B cell (primary cell): ENCODE measurements around the gene MYO1E. TPM values are rescaled to one million over a fixed set of nuclear protein-coding genes. Genes with fewer than 3 reads are reported as not detected.

Source experiments
- ATAC-seq: fragments of 200-7000 bp; cut with Tn5 transposase; one replicate; pipeline ENCODE4 v1.10.0; 2021; ENCODE audit warnings: low read depth, mild to moderate bottlenecking, moderate number of reproducible peaks, moderate library complexity
- CTCF ChIA-PET: fragments of 350-600 bp; sonication (Branson Sonifier 250); formaldehyde crosslinking; loops from one replicate; lab custom pipeline; 2021; ENCODE audit warnings: antibody characterized with exemption, inconsistent platforms; lab: Charles Lee
- POLR2A ChIA-PET: fragments of 350-600 bp; sonication (Branson Sonifier 250); formaldehyde crosslinking; loops from one replicate; lab custom pipeline; 2021; ENCODE audit warnings: antibody characterized with exemption; lab: Charles Lee
- DNase-seq: peaks from one replicate; pipeline ENCODE4 v3.0.0; 2013
- H2AFZ ChIP-seq: 2 replicates; pipeline ENCODE4 v1.6.1; 2012; ENCODE audit warnings: mild to moderate bottlenecking, low read depth, low read length; ENCODE audit not compliant: insufficient read depth, poor library complexity, severe bottlenecking
- H3K27ac ChIP-seq, 2 donors: 1 replicate in 1 of 2; 2 replicates in 1 of 2; pipeline ENCODE4 v1.5.1; 2012 to 2013; ENCODE audit warnings: low read length in 2 of 2, mild to moderate bottlenecking in 2 of 2, moderate library complexity in 1 of 2
- H3K27me3 ChIP-seq, 4 experiments: fragments of 200-600 bp in 1 of 4; sonication (generic) in 1 of 4; replicated peaks in 1 of 4; 1 replicate in 2 of 4; 2 replicates in 2 of 4; pipeline versions ENCODE4 v1.6.1 to v1.7.0; 2013 to 2016; ENCODE audit warnings: low read length in 3 of 4, mild to moderate bottlenecking in 2 of 4, mixed read lengths in 1 of 4, moderate library complexity in 1 of 4; ENCODE audit not compliant: insufficient read depth in 4 of 4, control insufficient read depth in 3 of 4; ENCODE audit errors: control extremely low read depth in 1 of 4
- H3K36me3 ChIP-seq, 2 experiments: replicated peaks in 1 of 2; 1 replicate in 1 of 2; 2 replicates in 1 of 2; pipeline versions ENCODE4 v1.6.1 to v1.7.1; 2013; ENCODE audit warnings: low read length in 1 of 2; ENCODE audit not compliant: insufficient read depth in 2 of 2, control insufficient read depth in 1 of 2; ENCODE audit errors: control extremely low read depth in 1 of 2, extremely low read depth in 1 of 2
- H3K4me1 ChIP-seq, 2 donors: fragments of 200-600 bp in 1 of 2; sonication (generic) in 1 of 2; 1 replicate in 1 of 2; 2 replicates in 1 of 2; pipeline versions ENCODE4 v1.5.1 to v1.6.1; 2013 to 2017; ENCODE audit warnings: low read length in 2 of 2; ENCODE audit not compliant: control insufficient read depth in 2 of 2, insufficient read depth in 2 of 2
- H3K4me2 ChIP-seq: replicated peaks from 2 replicates; pipeline ENCODE3; 2012; ENCODE audit warnings: mild to moderate bottlenecking, low read depth, low read length; ENCODE audit not compliant: poor library complexity, severe bottlenecking
- H3K4me3 ChIP-seq, 5 experiments: fragments of 200-600 bp in 1 of 5; sonication (generic) in 1 of 5; 1 replicate in 3 of 5; 2 replicates in 2 of 5; pipeline versions ENCODE4 v1.5.1 to v1.7.0; 2011 to 2016; ENCODE audit warnings: low read length in 4 of 5, mild to moderate bottlenecking in 4 of 5, low read depth in 2 of 5, control low read depth in 1 of 5, moderate library complexity in 1 of 5; ENCODE audit not compliant: insufficient read depth in 1 of 5; ENCODE audit errors: control extremely low read depth in 1 of 5, extremely low read depth in 1 of 5
- H3K79me2 ChIP-seq: fragments of 200-600 bp; sonication (generic); one replicate; pipeline ENCODE4 v1.6.0; 2016; ENCODE audit warnings: low read length; ENCODE audit not compliant: control insufficient read depth, insufficient read depth
- H3K9ac ChIP-seq: fragments of 200-600 bp; sonication (generic); 2 replicates; pipeline ENCODE4 v1.6.1; 2017; ENCODE audit warnings: mild to moderate bottlenecking, low read length, moderate library complexity
- H3K9me3 ChIP-seq, 3 donors: one replicate each; pipeline versions ENCODE4 v1.6.1 to v1.7.1; 2013; ENCODE audit warnings: low read length in 2 of 3; ENCODE audit not compliant: control insufficient read depth in 2 of 3, insufficient read depth in 1 of 3; ENCODE audit errors: control extremely low read depth in 1 of 3
- H4K20me1 ChIP-seq: 2 replicates; pipeline ENCODE4 v1.6.0; 2012; ENCODE audit warnings: mild to moderate bottlenecking, low read length; ENCODE audit not compliant: insufficient read depth, control insufficient read depth, poor library complexity, severe bottlenecking
- H3K27ac Mint-ChIP-seq: one replicate; pipeline ENCODE4 v1.8.0; 2021; ENCODE audit warnings: mixed read lengths
- H3K27me3 Mint-ChIP-seq: one replicate; pipeline ENCODE4 v1.8.0; 2021; ENCODE audit warnings: mixed read lengths
- H3K4me1 Mint-ChIP-seq: one replicate; pipeline ENCODE4 v1.8.0; 2021; ENCODE audit warnings: mixed read lengths
- H3K4me3 Mint-ChIP-seq: one replicate; pipeline ENCODE4 v1.8.0; 2021; ENCODE audit warnings: mixed read lengths
- H3K9me3 Mint-ChIP-seq: one replicate; pipeline ENCODE4 v1.8.0; 2022; ENCODE audit warnings: mixed read lengths; ENCODE audit not compliant: insufficient read depth
- CTCF ChIP-seq: fragments of 200-600 bp; IDR thresholded peaks from one replicate; pipeline ENCODE4 v1.8.0; 2022; ENCODE audit warnings: antibody characterized with exemption, mild to moderate bottlenecking
- EZH2 ChIP-seq: IDR thresholded peaks from 2 replicates; pipeline ENCODE4 v1.6.1; 2012; ENCODE audit warnings: borderline replicate concordance, low read depth, mild to moderate bottlenecking, moderate library complexity, low read length; ENCODE audit not compliant: insufficient read depth, poor library complexity, severe bottlenecking
- WGBS: methylation state at CpG from one replicate; pipeline ENCODE4 v1.1.5; 2013; ENCODE audit warnings: missing lambda C conversion rate; ENCODE audit not compliant: insufficient coverage; 5-methylcytosine and 5-hydroxymethylcytosine counted together
- intact Hi-C: fragments of 100-400 bp; cut with micrococcal nuclease; formaldehyde crosslinking; loops from one replicate; pipeline ENCODE4 v1.10.0; 2022
- polyA plus RNA-seq: library from polyadenylated mRNA; depleted of rRNA; stranded (reverse); fragments of >200 nt; gene quantifications from 2 replicates; pipeline ENCODE4 v1.2.3, GENCODE V29; 2012
- total RNA-seq, 2 donors: library from RNA; stranded (reverse); fragments of 120-200 nt in 1 of 2; gene quantifications; 1 replicate in 1 of 2; 2 replicates in 1 of 2; pipeline versions ENCODE4 v1.2.3 to v1.2.4, GENCODE V29; 2013 to 2022

The MYO1E gene
- total and polyA plus RNA-seq, 2 donors (not counting 1 experiment from before 2014, with no cell fraction given): 11.9 to 100.0 TPM

DNA sequence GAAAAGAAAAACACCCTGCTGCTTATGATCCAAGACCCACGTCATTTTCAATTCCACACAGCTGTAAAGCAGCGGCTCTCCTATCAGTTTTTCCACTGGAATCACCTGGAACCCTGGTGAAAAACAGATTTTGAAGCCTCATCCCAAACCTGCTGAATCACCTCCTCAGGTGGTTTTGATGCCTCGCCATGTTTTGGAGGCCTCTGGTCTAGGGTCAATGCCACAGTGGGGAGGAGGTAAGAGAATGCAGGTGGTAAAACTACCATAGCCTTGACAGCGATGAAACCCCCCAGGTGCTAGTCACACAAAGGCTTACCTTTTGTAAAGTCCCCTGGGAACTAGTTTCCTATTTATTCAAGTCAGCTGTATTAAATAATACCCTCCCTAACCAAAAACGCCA is 24.8 kb downstream of the MYO1E start:
- intact Hi-C loops: loop anchor here (2.0 kb wide), 1 partner anchor 19 kb away; no protein-coding TSS in a partner anchor
- Histone ChIP-seq H3K27me3 (no peaks in the 10 kb centered on the region), H3K4me3 (no peak overlapping the region), H3K9me3 (no peaks in the 10 kb centered on the region), H2AFZ (no peak overlapping the region), H3K79me2 (peaks cover 99% of the 10 kb centered on the region), H4K20me1 (peaks cover 5% of the 10 kb centered on the region), H3K36me3 (no peaks in the 10 kb centered on the region), H3K4me2 (peak overlapping the region; percentile 36), H3K9ac (no peak overlapping the region), H3K27ac (no peak overlapping the region), H3K4me1 (peaks cover 49 to 50% of the 10 kb centered on the region in 2 donors)
- Mint-ChIP-seq H3K27me3 (no peaks in the 10 kb centered on the region), H3K4me3 (no peak overlapping the region), H3K27ac (no peak overlapping the region), H3K4me1 (peaks cover 73% of the 10 kb centered on the region), H3K9me3 (no peaks in the 10 kb centered on the region)
- TF ChIP-seq CTCF (no peak), EZH2 (no peak)
- WGBS: no CpG with 5 or more reads among the region's 5 CpGs
- POLR2A ChIA-PET: no interaction called here
- ATAC-seq: no peak
- DNase-seq: no peak
- CTCF ChIA-PET: no interaction called here

DNA sequence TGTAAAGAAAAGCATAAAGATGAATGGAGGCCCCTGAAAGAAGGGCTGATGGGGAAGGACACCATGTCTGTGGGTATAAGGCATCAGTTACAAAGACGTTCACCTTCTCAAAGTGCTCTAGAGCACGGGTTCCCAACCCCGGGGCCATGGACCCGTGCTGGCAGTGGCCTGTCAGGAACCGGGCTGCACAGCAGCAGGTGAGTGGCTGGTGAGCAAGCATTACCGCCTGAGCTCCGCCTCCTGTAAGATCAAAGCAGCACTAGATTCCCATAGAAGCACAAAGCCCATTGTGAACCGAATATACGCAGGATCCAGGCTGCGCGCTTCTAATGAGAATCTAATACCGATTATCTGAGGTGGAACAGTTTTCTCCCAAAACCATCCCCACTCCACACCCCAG is 25.7 kb downstream of the MYO1E start:
- H3K4me3 ChIP-seq: no peak overlapping the region
- ChIA-PET POLR2A (no interaction called here), CTCF (no interaction called here)
- H3K4me2 ChIP-seq: no peak overlapping the region
- WGBS: 88% methylated on average over 10 of the region's 12 CpGs
- H3K4me1 Mint-ChIP-seq: peaks cover 70% of the 10 kb centered on the region
- no peak overlapping the region for H3K4me3 Mint-ChIP-seq
- peaks cover 1% of the 10 kb centered on the region for H3K9me3 Mint-ChIP-seq
- no peak overlapping the region for H3K9ac ChIP-seq
- no peak overlapping the region for H3K27ac ChIP-seq
- peaks cover 5% of the 10 kb centered on the region for H4K20me1 ChIP-seq
- no peaks in the 10 kb centered on the region for H3K36me3 ChIP-seq
- H3K4me1 ChIP-seq: peaks cover 40% of the 10 kb centered on the region in 2 donors
- intact Hi-C loops: no loop called here
- peaks cover 99% of the 10 kb centered on the region for H3K79me2 ChIP-seq
- ATAC-seq (no peak), DNase-seq (no peak)
- TF ChIP-seq CTCF (no peak), EZH2 (no peak)
- H2AFZ ChIP-seq: no peak overlapping the region
- H3K27me3 Mint-ChIP-seq: no peaks in the 10 kb centered on the region
- H3K27ac Mint-ChIP-seq: no peak overlapping the region
- no peaks in the 10 kb centered on the region for H3K9me3 ChIP-seq
- no peaks in the 10 kb centered on the region for H3K27me3 ChIP-seq
